Measurements from ENCODE around the gene TNFRSF18. TPM values are rescaled to one million over a fixed set of nuclear protein-coding genes. Genes with fewer than 3 reads are reported as not detected.

TNFRSF18 gene
- total RNA-seq, 2 experiments from 2014 or later: not detected

DNA sequence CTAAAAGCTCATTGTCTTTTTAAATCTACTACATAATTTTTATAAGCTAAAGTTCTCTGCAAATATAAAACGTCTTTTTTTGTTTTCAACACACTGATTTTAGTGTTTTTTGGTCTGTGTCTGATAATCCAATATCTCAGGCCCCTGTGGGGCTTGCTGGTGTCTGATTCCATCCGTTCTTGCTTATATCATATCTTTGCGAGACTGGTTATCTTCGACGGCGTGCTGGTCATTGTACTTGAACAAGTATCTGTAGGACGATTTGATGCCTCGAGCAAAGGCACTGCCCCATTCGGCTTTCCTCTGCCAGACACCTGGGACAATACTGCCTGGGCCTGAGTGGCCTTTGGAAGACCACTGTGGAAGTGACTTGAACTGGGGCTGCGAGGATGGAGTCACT lies 51.1 kb downstream of the TNFRSF18 start:
- Histone ChIP-seq H4K20me1 (ENCODE audit: insufficient read depth, low read length) (no peaks in the 10 kb centered on the region), H3K79me2 (ENCODE audit: insufficient read depth, low read depth, low read length) (no peaks in the 10 kb centered on the region), H3K4me1 (ENCODE audit: insufficient read depth, low read length, poor library complexity, severe bottlenecking) (peaks cover 5% of the 10 kb centered on the region), H3K27ac (ENCODE audit: low read depth, low read length, poor library complexity, severe bottlenecking) (no peak overlapping the region), H3K9me3 (ENCODE audit: low read length) (no peaks in the 10 kb centered on the region), H3K4me3 (ENCODE audit: low read depth, low read length, poor library complexity, severe bottlenecking) (no peak overlapping the region), H3K36me3 (ENCODE audit: insufficient read depth, low read length) (no peaks in the 10 kb centered on the region), H2AFZ (ENCODE audit: low read length) (no peak overlapping the region), H3K4me2 (ENCODE audit: low read length) (no peak overlapping the region), H3K9me2 (ENCODE audit: insufficient read depth, low read length) (no peaks in the 10 kb centered on the region)
- intact Hi-C loops (cut with micrococcal nuclease; ENCODE audit: unreplicated experiment): no loop called here
- TF ChIP-seq, protein P1, sequence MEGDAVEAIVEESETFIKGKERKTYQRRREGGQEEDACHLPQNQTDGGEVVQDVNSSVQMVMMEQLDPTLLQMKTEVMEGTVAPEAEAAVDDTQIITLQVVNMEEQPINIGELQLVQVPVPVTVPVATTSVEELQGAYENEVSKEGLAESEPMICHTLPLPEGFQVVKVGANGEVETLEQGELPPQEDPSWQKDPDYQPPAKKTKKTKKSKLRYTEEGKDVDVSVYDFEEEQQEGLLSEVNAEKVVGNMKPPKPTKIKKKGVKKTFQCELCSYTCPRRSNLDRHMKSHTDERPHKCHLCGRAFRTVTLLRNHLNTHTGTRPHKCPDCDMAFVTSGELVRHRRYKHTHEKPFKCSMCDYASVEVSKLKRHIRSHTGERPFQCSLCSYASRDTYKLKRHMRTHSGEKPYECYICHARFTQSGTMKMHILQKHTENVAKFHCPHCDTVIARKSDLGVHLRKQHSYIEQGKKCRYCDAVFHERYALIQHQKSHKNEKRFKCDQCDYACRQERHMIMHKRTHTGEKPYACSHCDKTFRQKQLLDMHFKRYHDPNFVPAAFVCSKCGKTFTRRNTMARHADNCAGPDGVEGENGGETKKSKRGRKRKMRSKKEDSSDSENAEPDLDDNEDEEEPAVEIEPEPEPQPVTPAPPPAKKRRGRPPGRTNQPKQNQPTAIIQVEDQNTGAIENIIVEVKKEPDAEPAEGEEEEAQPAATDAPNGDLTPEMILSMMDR (conservative IDR thresholded peaks at IDR 0.05; ENCODE audit: low read length): no peak
- ChIA-PET CTCF (ENCODE audit: unreplicated experiment) (no interaction called here), POLR2A (no interaction called here)
- BruUV-seq (replicated peaks): no TSS peak
- no peak for DNase-seq (ENCODE audit: low spot score)

DNA sequence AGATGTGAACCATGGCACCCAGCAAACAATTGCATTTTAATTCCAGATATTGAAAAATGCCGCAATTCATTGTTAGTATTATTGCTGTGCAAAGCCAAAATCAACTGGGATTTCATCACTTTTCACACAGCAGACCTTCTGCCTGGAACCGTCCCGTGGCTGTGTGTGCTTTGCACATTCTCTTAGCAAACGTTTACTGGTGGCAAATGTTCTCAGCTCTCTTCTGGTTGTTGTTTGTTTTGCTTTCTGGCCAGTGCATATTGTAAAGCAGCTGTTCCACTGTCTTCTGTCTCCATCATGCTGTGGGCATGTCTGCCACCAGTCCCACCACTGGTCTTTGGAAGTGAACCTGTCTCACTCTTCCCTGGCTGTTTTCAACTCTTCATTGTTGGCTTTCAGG lies 52.5 kb downstream of the TNFRSF18 start:
- no peaks in the 10 kb centered on the region for H3K9me2 ChIP-seq (ENCODE audit: insufficient read depth, low read length)
- ChIA-PET POLR2A (no interaction called here), CTCF (ENCODE audit: unreplicated experiment) (no interaction called here)
- H3K4me1 ChIP-seq (ENCODE audit: insufficient read depth, low read length, poor library complexity, severe bottlenecking): peaks cover 5% of the 10 kb centered on the region
- no peak overlapping the region for H3K4me2 ChIP-seq (ENCODE audit: low read length)
- H3K36me3 ChIP-seq (ENCODE audit: insufficient read depth, low read length): no peaks in the 10 kb centered on the region
- H4K20me1 ChIP-seq (ENCODE audit: insufficient read depth, low read length): no peaks in the 10 kb centered on the region
- DNase-seq (ENCODE audit: low spot score): no peak
- intact Hi-C loops (cut with micrococcal nuclease; ENCODE audit: unreplicated experiment): no loop called here
- H3K9me3 ChIP-seq (ENCODE audit: low read length): no peaks in the 10 kb centered on the region
- H3K27ac ChIP-seq (ENCODE audit: low read depth, low read length, poor library complexity, severe bottlenecking): no peak overlapping the region
- H3K4me3 ChIP-seq (ENCODE audit: low read depth, low read length, poor library complexity, severe bottlenecking): no peak overlapping the region
- no peaks in the 10 kb centered on the region for H3K79me2 ChIP-seq (ENCODE audit: insufficient read depth, low read depth, low read length)
- BruUV-seq (replicated peaks): no TSS peak
- TF ChIP-seq, protein P1 (conservative IDR thresholded peaks at IDR 0.05; ENCODE audit: low read length): no peak
- TF ChIP-seq EZH2phosphoT487 (IDR thresholded peaks at IDR 0.05; ENCODE audit: borderline replicate concordance, low read depth, low read length): no peak
- H2AFZ ChIP-seq (ENCODE audit: low read length): no peak overlapping the region

Small RNAs within 50 kb of the gene (microRNA-seq; reads per million reads assigned to microRNA genes)
- 47.7 reads per million, percentile 43 among the genes with 10 or more reads in this experiment for gene MIR200A (ENCODE audit: borderline replicate concordance)
- gene MIR200B (ENCODE audit: borderline replicate concordance): 144 reads per million, percentile 62 among the genes with 10 or more reads in this experiment
- gene MIR429 (ENCODE audit: borderline replicate concordance): 15.1 reads per million, percentile 23 among the genes with 10 or more reads in this experiment

Small RNAs within 50 kb of the gene (small RNA-seq; reads per million reads assigned to genes)
- not detected for gene MIR200A
- not detected for gene MIR200B
- gene MIR429: not detected

Other genes starting within 250 kb of the TNFRSF18 start
- 77.9 and 84.0 TPM in 2 replicates for gene NOC2L, start 247.3 kb downstream of the TNFRSF18 start, total RNA-seq (2014; rRNA removed; shearing (Covaris generic))
- 72.1 and 99.0 TPM in 2 replicates for gene NOC2L, start 247.3 kb downstream of the TNFRSF18 start, total RNA-seq (2022)
- 20.7 and 21.7 TPM in 2 replicates for gene KLHL17, start 246.0 kb downstream of the TNFRSF18 start, total RNA-seq (2014; rRNA removed; shearing (Covaris generic))
- 23.3 and 24.2 TPM in 2 replicates for gene KLHL17, start 246.0 kb downstream of the TNFRSF18 start, total RNA-seq (2022)
- gene PLEKHN1, start 240.1 kb downstream of the TNFRSF18 start, total RNA-seq (2014; rRNA removed; shearing (Covaris generic)): 0.05 TPM in 1 of 2 replicates, not detected in the other
- not detected in 2 replicates for gene PLEKHN1, start 240.1 kb downstream of the TNFRSF18 start, total RNA-seq (2022)
- gene PERM1, start 224.5 kb downstream of the TNFRSF18 start, total RNA-seq (2014; rRNA removed; shearing (Covaris generic)): not detected in 2 replicates
- gene PERM1, start 224.5 kb downstream of the TNFRSF18 start, total RNA-seq (2022): not detected in 2 replicates
- gene HES4, start 206.5 kb downstream of the TNFRSF18 start, total RNA-seq (2014; rRNA removed; shearing (Covaris generic)): not detected in 2 replicates
- not detected in 2 replicates for gene HES4, start 206.5 kb downstream of the TNFRSF18 start, total RNA-seq (2022)
- gene ISG15, start 193.1 kb downstream of the TNFRSF18 start, total RNA-seq (2014; rRNA removed; shearing (Covaris generic)): 99.9 and 110 TPM in 2 replicates
- 53.4 and 65.4 TPM in 2 replicates for gene ISG15, start 193.1 kb downstream of the TNFRSF18 start, total RNA-seq (2022)
- gene AGRN, start 186.5 kb downstream of the TNFRSF18 start, total RNA-seq (2014; rRNA removed; shearing (Covaris generic)): 2.2 and 2.7 TPM in 2 replicates
- gene AGRN, start 186.5 kb downstream of the TNFRSF18 start, total RNA-seq (2022): 9.1 and 9.8 TPM in 2 replicates
- gene RNF223, start 132.3 kb downstream of the TNFRSF18 start, total RNA-seq (2014; rRNA removed; shearing (Covaris generic)): not detected in 2 replicates
- not detected in 2 replicates for gene RNF223, start 132.3 kb downstream of the TNFRSF18 start, total RNA-seq (2022)
- 13.1 and 27.6 TPM in 2 replicates for gene C1orf159, start 90.5 kb downstream of the TNFRSF18 start, total RNA-seq (2014; rRNA removed; shearing (Covaris generic))
- 24.1 and 24.5 TPM in 2 replicates for gene C1orf159, start 90.5 kb downstream of the TNFRSF18 start, total RNA-seq (2022)
- not detected in 2 replicates for gene TTLL10, start 32.7 kb downstream of the TNFRSF18 start, total RNA-seq (2014; rRNA removed; shearing (Covaris generic))
- not detected in 2 replicates for gene TTLL10, start 32.7 kb downstream of the TNFRSF18 start, total RNA-seq (2022)
- not detected in 2 replicates for gene TNFRSF4, start 7.6 kb upstream of the TNFRSF18 start, total RNA-seq (2014; rRNA removed; shearing (Covaris generic))
- gene TNFRSF4, start 7.6 kb upstream of the TNFRSF18 start, total RNA-seq (2022): 1.1 and 1.4 TPM in 2 replicates
- gene SDF4, start 25.4 kb upstream of the TNFRSF18 start, total RNA-seq (2014; rRNA removed; shearing (Covaris generic)): 44.2 and 47.7 TPM in 2 replicates
- gene SDF4, start 25.4 kb upstream of the TNFRSF18 start, total RNA-seq (2022): 82.8 and 85.7 TPM in 2 replicates
- gene B3GALT6, start 25.6 kb upstream of the TNFRSF18 start, total RNA-seq (2014; rRNA removed; shearing (Covaris generic)): 36.2 and 37.7 TPM in 2 replicates
- 25.0 and 27.1 TPM in 2 replicates for gene B3GALT6, start 25.6 kb upstream of the TNFRSF18 start, total RNA-seq (2022)
- 0.49 and 1.8 TPM in 2 replicates for gene C1QTNF12, start 40.1 kb upstream of the TNFRSF18 start, total RNA-seq (2014; rRNA removed; shearing (Covaris generic))
- 6.1 and 7.0 TPM in 2 replicates for gene C1QTNF12, start 40.1 kb upstream of the TNFRSF18 start, total RNA-seq (2022)
- 61.6 and 69.2 TPM in 2 replicates for gene UBE2J2, start 67.3 kb upstream of the TNFRSF18 start, total RNA-seq (2014; rRNA removed; shearing (Covaris generic))
- 87.0 and 88.7 TPM in 2 replicates for gene UBE2J2, start 67.3 kb upstream of the TNFRSF18 start, total RNA-seq (2022)
- gene SCNN1D, start 73.8 kb upstream of the TNFRSF18 start, total RNA-seq (2014; rRNA removed; shearing (Covaris generic)): 3.9 and 6.2 TPM in 2 replicates
- 11.3 and 12.7 TPM in 2 replicates for gene SCNN1D, start 73.8 kb upstream of the TNFRSF18 start, total RNA-seq (2022)
- gene ACAP3, start 101.3 kb upstream of the TNFRSF18 start, total RNA-seq (2014; rRNA removed; shearing (Covaris generic)): 26.3 and 26.8 TPM in 2 replicates
- 47.6 and 47.7 TPM in 2 replicates for gene ACAP3, start 101.3 kb upstream of the TNFRSF18 start, total RNA-seq (2022)
- 41.8 and 57.1 TPM in 2 replicates for gene PUSL1, start 102.0 kb upstream of the TNFRSF18 start, total RNA-seq (2014; rRNA removed; shearing (Covaris generic))
- gene PUSL1, start 102.0 kb upstream of the TNFRSF18 start, total RNA-seq (2022): 31.3 and 32.2 TPM in 2 replicates
- gene INTS11, start 118.1 kb upstream of the TNFRSF18 start, total RNA-seq (2014; rRNA removed; shearing (Covaris generic)): 128 and 142 TPM in 2 replicates
- 146 and 162 TPM in 2 replicates for gene INTS11, start 118.1 kb upstream of the TNFRSF18 start, total RNA-seq (2022)
- gene CPTP, start 118.2 kb upstream of the TNFRSF18 start, total RNA-seq (2014; rRNA removed; shearing (Covaris generic)): 16.6 and 18.5 TPM in 2 replicates
- 20.3 and 20.6 TPM in 2 replicates for gene CPTP, start 118.2 kb upstream of the TNFRSF18 start, total RNA-seq (2022)
- gene TAS1R3, start 124.7 kb upstream of the TNFRSF18 start, total RNA-seq (2014; rRNA removed; shearing (Covaris generic)): 0.41 and 1.1 TPM in 2 replicates
- 0.99 and 1.2 TPM in 2 replicates for gene TAS1R3, start 124.7 kb upstream of the TNFRSF18 start, total RNA-seq (2022)
- gene DVL1, start 142.8 kb upstream of the TNFRSF18 start, total RNA-seq (2014; rRNA removed; shearing (Covaris generic)): 41.7 and 47.1 TPM in 2 replicates
- 27.8 and 30.7 TPM in 2 replicates for gene DVL1, start 142.8 kb upstream of the TNFRSF18 start, total RNA-seq (2022)
- not detected in 2 replicates for gene MXRA8, start 152.0 kb upstream of the TNFRSF18 start, total RNA-seq (2014; rRNA removed; shearing (Covaris generic))
- not detected in 2 replicates for gene MXRA8, start 152.0 kb upstream of the TNFRSF18 start, total RNA-seq (2022)
- gene AURKAIP1, start 168.6 kb upstream of the TNFRSF18 start, total RNA-seq (2014; rRNA removed; shearing (Covaris generic)): 156 and 163 TPM in 2 replicates
- gene AURKAIP1, start 168.6 kb upstream of the TNFRSF18 start, total RNA-seq (2022): 145 and 172 TPM in 2 replicates
- 297 and 307 TPM in 2 replicates for gene CCNL2, start 192.7 kb upstream of the TNFRSF18 start, total RNA-seq (2014; rRNA removed; shearing (Covaris generic))
- gene CCNL2, start 192.7 kb upstream of the TNFRSF18 start, total RNA-seq (2022): 213 and 238 TPM in 2 replicates
- gene MRPL20, start 200.7 kb upstream of the TNFRSF18 start, total RNA-seq (2014; rRNA removed; shearing (Covaris generic)): 165 and 196 TPM in 2 replicates
- gene MRPL20, start 200.7 kb upstream of the TNFRSF18 start, total RNA-seq (2022): 116 and 143 TPM in 2 replicates
- not detected in 2 replicates for gene ANKRD65, start 214.7 kb upstream of the TNFRSF18 start, total RNA-seq (2014; rRNA removed; shearing (Covaris generic))
- not detected in 2 replicates for gene ANKRD65, start 214.7 kb upstream of the TNFRSF18 start, total RNA-seq (2022)
- not detected in 2 replicates for gene VWA1, start 229.1 kb upstream of the TNFRSF18 start, total RNA-seq (2014; rRNA removed; shearing (Covaris generic))
- gene VWA1, start 229.1 kb upstream of the TNFRSF18 start, total RNA-seq (2022): not detected in 2 replicates
- 1.6 TPM in 1 of 2 replicates, not detected in the other for gene ATAD3C, start 243.1 kb upstream of the TNFRSF18 start, total RNA-seq (2014; rRNA removed; shearing (Covaris generic))
- gene ATAD3C, start 243.1 kb upstream of the TNFRSF18 start, total RNA-seq (2022): 2.1 and 3.0 TPM in 2 replicates

All from OCI-LY7 (cell line).